HG03095 (cell line): ENCODE results near the gene PPP1R3G.

Source experiments
- ATAC-seq: cut with Tn5 transposase; IDR thresholded peaks from one replicate; pipeline ENCODE4 v1.9.1; 2021; ENCODE audit warnings: moderate library complexity; ENCODE audit not compliant: unreplicated experiment

PPP1R3G gene

DNA sequence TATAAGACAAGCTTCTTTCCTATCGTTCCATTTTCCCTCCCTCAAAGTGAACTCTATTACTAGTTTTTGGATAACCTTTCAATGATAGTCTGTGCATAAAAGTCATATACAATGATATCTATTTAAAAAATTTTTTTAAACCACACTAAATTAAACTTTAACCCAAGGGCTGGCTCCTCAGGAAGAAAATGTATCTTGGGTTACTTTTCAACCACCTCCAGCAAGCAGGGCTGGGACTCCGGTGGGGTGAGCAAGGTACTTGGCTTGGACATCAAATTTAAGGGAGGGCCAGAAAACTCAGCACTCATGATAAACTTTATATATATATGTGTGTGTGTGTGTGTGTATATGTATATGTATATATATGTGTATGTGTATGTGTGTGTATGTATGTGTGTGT, 13.9 kb upstream of the PPP1R3G start:
- ATAC-seq, result no peak

DNA sequence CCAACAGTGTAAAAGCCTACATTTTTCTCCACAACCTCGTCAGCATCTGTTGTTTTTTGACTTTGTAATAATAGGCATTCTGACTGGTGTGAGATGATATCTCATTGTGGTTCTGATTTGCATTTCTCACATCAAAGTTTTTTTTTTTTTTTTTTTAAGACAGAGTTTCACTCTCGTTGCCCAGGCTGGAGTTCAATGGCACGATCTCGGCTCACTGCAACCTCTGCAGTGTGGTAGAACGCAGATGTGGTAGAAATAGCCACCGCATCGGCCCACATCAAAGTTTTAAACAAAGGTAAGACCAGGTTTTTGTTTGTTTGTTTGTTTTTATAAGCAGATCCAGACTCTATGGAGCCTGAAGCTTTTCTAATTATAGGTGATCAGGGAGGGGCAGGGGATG, 12.7 kb upstream of the PPP1R3G start:
- ATAC-seq, result no peak

DNA sequence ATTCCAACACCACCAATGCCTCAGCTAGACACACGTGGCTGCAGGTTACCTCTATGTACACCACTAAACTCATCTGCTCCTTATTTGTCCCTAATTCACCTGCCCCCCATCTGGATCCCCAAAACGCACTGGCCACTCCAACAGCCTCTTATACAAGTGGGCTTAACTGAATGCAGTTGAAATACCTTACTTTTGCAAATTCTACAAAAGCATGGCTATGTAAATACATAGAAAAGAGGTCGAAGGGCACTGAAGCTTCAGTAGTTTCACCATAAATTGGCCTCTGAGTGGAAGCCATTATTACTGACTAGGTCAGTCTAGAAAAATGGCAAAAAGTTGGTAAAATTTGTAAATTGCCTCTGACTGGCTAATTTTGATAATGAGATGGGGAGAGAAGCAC, 11.1 kb upstream of the PPP1R3G start:
- ATAC-seq, result no peak

DNA sequence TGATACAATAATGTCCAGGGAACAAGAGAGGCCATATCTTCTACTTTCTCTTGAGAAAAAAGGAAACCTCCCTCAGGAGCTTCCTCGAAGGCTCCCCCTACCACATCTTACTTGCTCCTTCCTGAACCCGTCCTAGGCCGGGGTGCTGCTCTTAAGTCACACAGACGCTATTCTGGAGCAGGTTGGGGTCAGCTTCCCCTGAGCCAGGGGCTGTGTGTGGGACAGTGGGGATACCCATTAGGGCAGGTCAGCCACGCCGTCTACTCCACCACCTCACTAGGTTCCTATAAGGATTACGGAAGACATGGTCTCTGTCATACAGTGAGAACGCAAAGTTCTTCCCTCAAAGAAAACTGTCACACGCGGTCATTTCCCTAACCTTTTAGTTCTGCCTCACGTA, 8.2 kb upstream of the PPP1R3G start:
- ATAC-seq, result no peak

DNA sequence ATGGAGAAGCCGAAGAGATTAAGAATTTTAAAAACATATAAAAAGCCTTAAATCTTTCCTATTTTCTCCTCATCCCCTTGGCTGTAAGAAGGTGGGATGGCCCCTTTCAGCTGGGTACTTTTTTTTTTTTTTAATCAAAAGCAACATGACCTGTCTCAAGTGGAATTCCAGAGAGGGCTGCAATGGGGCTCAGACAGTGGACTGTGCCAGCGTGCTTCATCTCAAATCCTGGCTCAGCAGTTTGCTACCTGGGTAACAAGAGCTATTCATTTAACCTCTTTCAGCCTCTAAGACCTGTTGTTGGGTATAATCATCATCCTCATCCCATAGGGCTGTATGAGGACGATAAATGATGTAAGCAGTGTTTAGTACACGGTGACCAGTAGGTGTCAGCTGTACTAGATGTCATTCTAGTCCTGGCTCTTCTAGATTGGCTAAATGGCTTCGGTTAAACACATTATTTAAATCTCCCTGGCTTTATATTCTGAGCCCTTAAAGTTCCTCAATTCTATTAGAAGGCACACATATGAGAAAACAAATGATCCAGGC, 6.9 kb upstream of the PPP1R3G start:
- peak; percentile 69 for ATAC-seq

DNA sequence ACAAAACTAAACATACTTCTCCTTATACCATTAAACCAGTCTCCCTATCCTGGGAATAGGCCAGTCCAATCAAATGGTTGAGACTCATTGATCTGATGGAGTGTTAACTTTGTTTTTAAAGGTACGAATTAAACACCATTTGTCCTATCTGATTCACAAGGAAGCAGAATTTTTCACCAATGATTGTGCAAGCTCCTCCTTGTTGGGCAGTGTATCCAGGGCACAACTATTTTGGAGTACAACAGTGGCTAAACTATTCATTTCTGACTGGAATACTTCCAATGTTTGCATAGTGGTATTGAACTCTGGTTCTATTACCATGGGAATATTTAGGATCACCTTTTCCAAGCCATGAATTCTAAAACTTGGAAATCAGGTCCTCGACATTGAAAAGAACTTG, 5.4 kb upstream of the PPP1R3G start:
- no peak for ATAC-seq

DNA sequence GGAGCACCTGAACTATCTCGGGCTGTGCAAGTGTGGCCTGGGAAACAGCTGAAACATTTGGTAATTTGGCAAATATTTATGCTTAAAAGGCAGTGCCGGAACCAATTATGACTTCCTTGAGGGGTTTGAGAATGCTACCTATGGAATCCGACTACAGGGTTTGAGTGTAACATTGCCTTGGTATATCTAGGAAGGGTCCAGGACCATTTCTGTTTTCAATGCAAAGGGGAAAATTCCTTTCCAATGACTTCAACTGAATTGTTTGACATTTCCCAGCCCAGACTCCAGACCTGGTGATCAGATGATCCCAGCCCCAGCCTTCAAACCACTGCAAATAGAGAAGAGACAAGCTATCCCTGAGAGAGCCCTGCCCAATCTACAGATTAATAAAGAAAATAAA, 4.6 kb upstream of the PPP1R3G start:
- no peak for ATAC-seq

DNA sequence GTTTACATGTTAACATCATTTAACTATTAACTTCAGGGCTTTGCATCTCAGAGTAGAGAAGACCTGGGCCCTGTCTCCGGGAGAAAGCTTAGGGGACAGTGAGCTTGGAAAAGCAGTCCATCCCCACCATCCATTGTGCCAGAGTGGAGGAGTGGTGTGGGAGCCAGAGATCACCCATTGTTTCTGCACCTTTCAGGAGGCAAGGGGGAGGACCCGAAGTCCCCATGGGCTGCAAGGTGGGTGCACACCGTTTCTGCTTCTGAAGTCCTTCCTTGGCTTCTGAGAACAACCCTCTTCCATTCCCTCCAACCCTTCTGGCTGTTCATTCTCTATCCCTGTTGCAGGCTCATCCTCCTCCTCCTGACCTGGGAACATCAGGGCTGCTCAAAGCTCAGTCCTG, 4.0 kb upstream of the PPP1R3G start:
- no peak for ATAC-seq

DNA sequence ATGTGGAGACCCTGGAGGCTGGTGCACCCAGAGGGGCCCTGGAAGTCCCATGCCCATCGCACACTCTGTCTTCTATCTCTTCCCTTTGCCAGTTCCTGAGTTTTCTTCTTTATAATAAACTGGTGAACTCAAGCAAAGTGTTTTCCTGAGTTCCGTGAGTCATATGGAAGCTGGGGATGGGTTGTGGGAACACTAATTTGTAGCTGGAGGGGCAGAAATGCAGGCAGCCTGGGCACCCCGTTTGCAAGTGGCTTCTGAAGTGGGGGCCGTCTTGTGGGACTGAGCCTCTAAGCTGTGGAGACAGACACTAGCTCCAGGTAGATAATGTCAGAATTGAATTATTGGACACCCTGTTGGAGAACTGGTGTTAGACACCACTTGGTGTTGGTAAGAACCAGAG, 3.2 kb upstream of the PPP1R3G start:
- ATAC-seq, result no peak

DNA sequence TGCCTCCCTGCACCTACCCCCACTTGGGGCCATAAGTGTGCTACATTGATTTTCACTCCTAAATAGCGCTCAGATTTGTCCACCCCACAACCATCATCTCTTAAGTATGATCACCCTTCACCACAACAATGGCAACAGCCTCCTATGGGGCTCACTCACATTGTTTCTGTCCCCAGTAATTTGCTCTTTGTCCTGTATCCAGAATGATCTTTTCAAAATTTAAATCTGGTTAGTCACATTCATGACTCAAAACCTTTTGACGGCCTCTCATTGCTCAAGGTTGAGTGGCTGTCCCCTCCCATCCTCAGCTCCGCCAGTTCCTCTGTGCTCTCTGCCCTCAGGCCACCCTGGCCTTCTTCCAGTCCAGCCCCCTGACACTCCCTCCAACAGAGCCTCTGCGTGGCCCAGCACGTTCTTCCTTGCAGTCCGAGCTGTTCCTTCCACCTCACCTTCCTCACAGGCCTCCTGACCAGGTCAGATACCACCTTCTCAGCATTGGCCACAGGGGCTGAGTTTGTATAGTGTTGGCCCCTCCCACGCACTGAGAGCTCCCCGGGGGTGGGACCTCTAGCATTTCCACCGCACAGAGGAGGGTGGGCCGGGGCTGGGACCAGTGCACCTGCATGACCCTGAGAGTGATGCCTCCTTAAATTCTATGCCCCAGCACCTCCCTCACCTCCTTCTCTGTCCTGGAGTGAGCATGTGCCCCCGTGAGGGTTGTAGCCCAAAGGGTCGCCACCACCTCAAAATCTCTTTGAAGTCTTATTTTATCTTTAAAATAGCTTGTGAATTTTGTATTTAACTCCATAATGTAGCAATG, 2.4 kb upstream of the PPP1R3G start:
- no peak for ATAC-seq

DNA sequence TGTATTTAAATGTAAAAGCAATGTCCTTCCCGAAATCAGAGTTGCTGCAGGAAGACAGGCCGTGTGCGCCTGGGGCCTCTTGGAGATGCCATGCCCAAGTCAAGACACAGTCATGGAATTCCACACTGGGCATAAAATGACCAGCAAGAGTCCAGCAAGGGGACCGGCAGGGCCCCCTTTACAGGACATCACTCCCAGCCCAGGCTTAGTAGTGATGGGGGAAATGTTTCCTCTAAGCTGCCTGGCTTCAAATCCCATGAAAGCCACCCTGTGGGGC, 1.9 kb upstream of the PPP1R3G start:
- no peak for ATAC-seq

DNA sequence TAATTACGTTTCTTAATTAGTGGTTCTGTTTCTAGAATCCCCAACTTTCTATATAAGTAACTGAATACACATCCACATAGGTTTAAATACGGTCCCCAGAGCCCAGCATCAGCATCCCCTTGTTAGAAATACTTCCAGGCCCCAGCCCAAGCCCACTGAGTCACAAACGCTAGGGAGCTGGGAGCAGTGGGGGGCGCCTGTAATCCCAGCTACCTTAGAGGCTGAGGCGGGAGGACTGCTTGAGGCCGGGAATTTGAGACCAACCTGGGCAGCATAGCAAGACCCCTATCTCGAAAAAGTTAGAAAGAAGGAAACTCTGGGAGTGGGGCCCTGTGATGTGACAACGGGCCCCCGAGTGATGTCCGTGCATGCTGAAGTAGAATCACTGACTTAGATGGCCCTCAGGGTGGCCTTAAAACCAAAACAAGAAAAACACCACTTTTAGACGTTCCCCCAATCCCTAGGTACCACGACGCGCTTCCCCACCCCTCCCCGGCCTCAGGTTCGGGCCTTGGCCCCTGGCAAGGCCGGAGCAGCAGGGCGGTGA, 1.3 kb upstream of the PPP1R3G start:
- no peak for ATAC-seq

DNA sequence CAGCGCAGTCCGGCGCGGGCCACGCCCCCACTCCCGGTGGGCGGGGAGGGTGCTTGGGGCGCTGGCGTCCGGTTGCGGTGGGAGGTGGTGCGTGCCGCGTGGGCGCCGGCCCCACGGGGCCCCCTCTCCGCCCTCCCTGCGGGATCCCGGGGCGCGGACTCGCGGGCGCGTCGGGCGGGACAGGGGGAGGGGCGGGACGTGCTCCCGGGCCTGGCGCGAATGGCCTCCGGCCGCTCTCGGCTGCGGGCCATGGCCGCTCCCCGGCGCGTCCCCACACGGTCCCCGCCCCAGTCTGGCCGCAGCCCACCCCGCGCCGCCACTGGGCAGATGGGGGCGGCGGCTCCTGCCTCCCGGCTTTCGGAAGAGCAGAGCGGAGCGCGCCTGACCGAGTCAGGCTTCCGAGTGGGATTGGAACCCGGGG, 771 bp upstream of the PPP1R3G start:
- ATAC-seq, result peak; percentile 40

DNA sequence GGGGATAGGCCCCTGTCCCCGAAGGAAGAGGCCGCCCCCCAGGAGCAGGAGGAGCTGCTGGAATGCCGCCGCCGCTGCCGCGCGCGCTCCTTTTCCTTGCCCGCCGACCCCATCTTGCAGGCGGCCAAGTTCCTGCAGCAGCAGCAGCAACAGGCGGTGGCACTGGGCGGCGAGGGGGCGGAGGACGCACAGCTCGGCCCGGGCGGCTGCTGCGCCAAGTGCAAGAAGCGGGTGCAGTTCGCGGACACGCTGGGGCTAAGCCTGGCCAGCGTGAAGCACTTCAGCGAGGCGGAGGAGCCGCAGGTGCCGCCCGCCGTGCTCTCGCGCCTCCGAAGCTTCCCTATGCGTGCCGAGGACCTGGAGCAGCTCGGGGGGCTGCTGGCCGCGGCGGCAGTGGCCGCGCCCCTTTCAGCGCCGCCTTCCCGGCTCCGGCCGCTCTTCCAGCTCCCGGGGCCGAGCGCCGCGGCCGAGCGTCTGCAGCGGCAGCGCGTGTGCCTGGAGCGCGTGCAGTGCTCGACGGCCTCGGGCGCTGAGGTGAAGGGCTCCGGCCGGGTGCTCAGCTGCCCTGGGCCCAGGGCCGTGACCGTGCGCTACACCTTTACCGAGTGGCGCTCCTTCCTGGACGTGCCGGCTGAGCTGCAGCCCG, 630 bp downstream of the PPP1R3G start:
- ATAC-seq, result peak; percentile 20

DNA sequence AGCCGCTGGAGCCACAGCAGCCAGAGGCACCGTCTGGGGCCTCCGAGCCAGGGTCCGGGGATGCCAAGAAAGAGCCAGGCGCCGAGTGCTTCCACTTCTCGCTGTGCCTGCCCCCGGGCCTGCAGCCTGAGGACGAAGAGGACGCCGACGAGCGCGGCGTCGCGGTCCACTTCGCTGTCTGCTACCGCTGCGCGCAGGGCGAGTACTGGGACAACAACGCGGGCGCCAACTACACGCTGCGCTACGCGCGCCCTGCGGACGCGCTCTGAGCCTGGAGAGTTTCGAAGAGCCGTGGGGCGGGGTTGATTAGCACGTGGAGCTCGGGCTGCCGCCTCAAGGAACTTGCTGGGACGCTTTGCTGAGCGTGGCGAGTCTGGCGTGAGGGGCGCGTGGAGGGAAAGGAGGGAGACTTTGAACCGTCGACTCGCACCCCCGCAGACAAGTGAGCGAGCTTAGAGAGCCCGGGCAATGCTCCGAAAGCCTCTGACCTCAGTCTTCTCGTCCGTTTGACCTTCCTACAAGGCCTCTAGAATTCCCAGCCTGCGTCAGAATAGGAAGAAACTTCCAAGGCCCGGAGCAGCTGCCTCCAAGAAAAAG, 1.3 kb downstream of the PPP1R3G start:
- ATAC-seq, result no peak

DNA sequence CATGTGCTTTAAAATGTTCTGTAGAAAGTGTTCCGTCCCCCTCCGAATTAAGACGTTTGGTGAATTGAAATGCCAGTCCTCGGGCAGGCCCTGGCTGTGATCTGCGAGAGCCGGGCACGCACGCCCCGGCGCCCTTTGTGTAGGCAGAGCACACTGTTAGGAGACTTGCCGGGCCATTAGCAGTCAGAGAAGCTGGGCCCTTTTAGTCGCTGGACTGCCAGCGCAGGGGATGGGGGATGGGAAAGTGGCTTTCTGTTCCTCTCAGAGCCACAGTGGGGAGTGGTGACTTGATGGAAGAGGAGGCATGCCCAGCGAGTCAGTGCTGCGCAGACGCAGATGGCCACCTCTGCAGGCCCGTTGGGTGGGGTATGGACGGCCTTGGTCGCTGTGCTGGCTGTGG, 2.2 kb downstream of the PPP1R3G start:
- ATAC-seq, result no peak

DNA sequence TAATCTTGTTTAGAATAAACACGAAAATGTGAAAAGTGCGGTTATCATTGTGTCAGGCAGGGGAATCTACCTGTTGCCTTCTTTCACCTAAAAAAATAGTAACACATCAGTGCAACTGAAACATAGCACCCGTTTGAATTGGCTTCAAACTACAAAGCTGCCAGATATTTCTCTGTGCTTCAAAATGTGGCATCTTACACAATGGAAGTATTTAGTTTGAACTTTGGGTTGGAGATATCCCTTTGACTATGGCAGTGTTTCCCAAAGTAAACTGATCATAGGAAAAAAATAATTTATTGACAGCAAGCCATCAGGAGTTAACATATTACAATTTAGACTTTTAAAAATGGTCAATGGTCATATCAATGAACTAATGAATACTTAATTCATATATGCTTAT, 3.6 kb downstream of the PPP1R3G start:
- ATAC-seq, result no peak

DNA sequence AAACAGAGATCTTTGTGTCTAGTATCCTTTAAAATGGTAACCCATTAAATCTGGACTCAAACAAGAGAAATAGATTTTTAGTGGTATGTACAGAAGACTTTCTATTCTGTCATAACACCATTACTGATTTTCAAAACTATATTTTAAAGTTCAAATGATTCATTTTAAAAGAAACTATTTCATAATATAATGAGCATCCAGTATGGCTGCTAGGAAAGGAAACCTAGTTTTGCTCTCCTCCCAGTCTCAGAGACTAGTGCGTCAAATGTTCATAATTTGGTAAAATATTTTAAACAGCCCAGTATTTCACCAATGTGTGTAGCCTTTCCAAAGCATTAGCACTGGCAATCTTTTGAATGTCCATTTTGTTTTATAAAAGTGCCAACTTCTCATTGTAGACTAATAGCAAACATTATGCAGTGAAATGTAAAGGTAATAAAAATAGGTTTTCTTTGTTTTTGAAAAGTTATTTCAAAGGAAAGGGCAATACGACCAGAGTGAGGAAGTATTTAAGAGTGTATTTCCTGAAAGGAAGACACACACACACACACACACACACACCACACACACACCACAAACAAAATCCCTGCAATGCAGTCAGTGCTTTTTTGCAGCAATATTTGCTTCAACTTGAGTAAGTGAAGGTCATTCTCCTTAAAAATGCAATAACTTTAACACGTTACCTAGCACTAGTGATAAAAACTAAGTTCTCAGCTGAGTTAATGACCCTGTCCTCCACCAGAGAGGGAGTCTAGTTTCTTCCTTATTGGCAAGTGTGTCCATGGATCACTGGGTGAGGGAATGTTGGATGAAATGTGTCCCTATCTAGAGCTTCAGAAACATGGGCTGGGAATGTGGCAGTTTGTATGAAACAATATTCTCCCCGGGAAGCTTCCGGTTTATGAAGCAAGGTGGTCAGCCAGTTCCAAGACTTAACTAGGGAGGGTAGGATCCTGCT, 4.6 kb downstream of the PPP1R3G start:
- no peak for ATAC-seq

DNA sequence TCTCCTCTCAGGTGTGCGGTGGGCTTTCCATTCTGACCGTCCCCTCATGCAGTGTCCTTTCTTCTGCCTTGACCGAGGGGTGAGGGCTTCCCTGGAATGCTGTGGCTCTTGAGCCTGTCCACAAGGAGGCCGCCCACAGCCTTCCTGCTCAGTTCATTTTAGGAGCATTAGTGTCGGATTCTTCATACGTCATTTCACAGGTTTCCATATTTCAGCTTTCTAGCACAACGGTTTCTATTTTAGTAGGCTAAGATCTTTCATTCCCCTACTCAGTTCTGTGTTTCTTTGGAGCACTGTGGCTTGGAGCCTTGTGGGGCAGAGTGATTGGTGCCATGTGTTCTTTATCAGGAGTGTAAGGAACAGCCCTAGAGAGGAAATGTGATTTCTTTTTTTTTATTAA, 5.5 kb downstream of the PPP1R3G start:
- no peak for ATAC-seq

DNA sequence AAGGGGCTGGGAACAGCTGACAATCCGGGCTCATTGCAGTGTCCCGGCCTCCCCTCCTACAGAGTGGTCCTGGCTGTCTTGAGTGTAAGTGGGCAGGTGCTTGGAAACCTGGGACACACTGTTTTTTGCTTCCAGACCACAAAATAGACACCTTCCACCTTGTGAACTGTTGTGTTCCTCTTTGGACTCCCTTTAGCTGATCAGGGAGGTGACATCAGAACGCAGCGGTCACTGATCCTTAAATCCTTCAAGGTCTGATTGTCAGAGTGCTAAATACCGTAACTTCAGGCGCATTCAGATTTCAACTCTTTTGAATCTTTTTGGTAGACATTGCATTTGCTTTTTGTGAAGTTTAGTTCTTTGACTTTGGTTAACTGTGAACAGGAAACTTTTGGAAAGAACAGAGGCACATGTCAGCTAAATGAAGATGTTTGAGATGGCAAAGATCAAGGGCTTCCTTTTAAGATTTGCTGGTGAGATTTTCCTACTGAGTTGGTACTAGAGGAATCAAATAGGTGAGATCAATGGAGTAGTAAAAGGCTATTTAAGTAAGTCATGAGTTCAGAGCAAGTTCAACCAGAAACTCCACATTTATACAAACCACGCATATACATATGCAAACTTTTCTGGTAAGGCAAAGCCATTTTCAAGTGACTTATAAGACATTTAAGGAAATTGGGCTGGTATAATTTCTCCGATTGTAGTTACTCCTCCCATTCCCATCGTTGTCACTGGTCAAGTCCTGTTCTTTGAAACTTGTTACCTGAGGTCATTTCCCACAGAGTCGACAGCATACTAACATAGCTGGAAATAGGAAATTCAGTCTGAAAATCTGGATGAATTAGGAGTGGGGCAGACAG, 6.3 kb downstream of the PPP1R3G start:
- ATAC-seq, result no peak
